ENCODE results near the gene CREG1. TPM values are rescaled to one million over a fixed set of nuclear protein-coding genes. Genes with fewer than 3 reads are reported as not detected.

Gene CREG1
- 100 to 1,000 TPM in 1 of 8 experiments, 10 to 100 TPM in 7; 22.1 to 377 (median 44.7) TPM for total RNA-seq

GRCh38 chr1:167553136-167554027, at the start of gene CREG1:
Gene CREG1 (minus strand): TSS chr1:167553762.
- WGBS, 10 experiments = 0 to 4% (median 0%) methylated on average over 1 to 52 of the region's 90 CpGs; no CpG with 5 or more reads in 2 of the 10 experiments
- H3K4me3 ChIP-seq = peak within 1 kb of the TSS; percentile 63 to 83 (median 69)
- peaks cover 4 to 16% of the 10 kb centered on the region in 2 donors for H3K4me1 ChIP-seq (replicated peaks in 1 of 2)
- peak within 1 kb of the TSS; percentile 50 to 70 for H3K27ac ChIP-seq
- in situ Hi-C loops (cut with MboI; ENCODE audit: low pct_unique_long_range_greater_than_20kb in 2 of 9, low sequenced_read_pairs in 9 of 9, unreplicated experiment in 9 of 9) = loop anchor here in 1 of 9 experiments (10.0 kb wide), 1 partner anchor 489 kb away; no protein-coding TSS in a partner anchor
- ATAC-seq (replicated peaks in 6 of 8) = peak; percentile 95 to 99 (median 99)

GRCh38 chr1:167602840-167603239, 49.3 kb upstream of the CREG1 start:
- 50 to 100% (median 86%) methylated on average over 1 to 8 of the region's 8 CpGs; no CpG with 5 or more reads in 4 of the 10 experiments for WGBS, 10 experiments
- H3K4me3 ChIP-seq = no peak overlapping the region
- ATAC-seq (replicated peaks in 6 of 8) = no peak
- H3K4me1 ChIP-seq (replicated peaks in 1 of 2) = no peaks in the 10 kb centered on the region
- in situ Hi-C loops (cut with MboI; ENCODE audit: low pct_unique_long_range_greater_than_20kb in 2 of 9, low sequenced_read_pairs in 9 of 9, unreplicated experiment in 9 of 9) = loop anchor here in 2 of 9 experiments (10.0 kb wide), 1 partner anchor 82 kb away; no protein-coding TSS in a partner anchor
- no peak overlapping the region for H3K27ac ChIP-seq

- no peak overlapping the region for H3K27ac ChIP-seq
- 20 to 100% (median 77%) methylated on average over 1 to 7 of the region's 8 CpGs for WGBS, 10 experiments
- H3K4me1 ChIP-seq (replicated peaks in 1 of 2) = no peaks in the 10 kb centered on the region
- ATAC-seq (replicated peaks in 6 of 8) = peak in 1 of 8 experiments; percentile 35
- H3K4me3 ChIP-seq = no peak overlapping the region
- in situ Hi-C loops (cut with MboI; ENCODE audit: low pct_unique_long_range_greater_than_20kb in 2 of 9, low sequenced_read_pairs in 9 of 9, unreplicated experiment in 9 of 9) = loop anchor here in 2 of 9 experiments (10.0 kb wide), 1 partner anchor 83 kb away; no protein-coding TSS in a partner anchor
These were observed 48.2 kb upstream of the CREG1 start for GRCh38 chr1:167601442-167602383.

- 0 to 90% (median 55%) methylated on average over 1 to 5 of the region's 5 CpGs; no CpG with 5 or more reads in 2 of the 10 experiments for WGBS, 10 experiments
- peak; percentile 56 to 92 (median 68) for ATAC-seq (replicated peaks in 6 of 8)
- in situ Hi-C loops (cut with MboI; ENCODE audit: low pct_unique_long_range_greater_than_20kb in 2 of 9, low sequenced_read_pairs in 9 of 9, unreplicated experiment in 9 of 9) = loop anchor here in 2 of 9 experiments (10.0 to 25.0 kb wide), 2 partner anchors 85 to 187 kb away; no protein-coding TSS in a partner anchor
These were observed 46.5 kb upstream of the CREG1 start for GRCh38 chr1:167599957-167600581.

GRCh38 chr1:167594822-167595221, 41.3 kb upstream of the CREG1 start:
- 7 to 92% (median 82%) methylated on average over 2 to 6 of the region's 6 CpGs for WGBS, 10 experiments
- in situ Hi-C loops (cut with MboI; ENCODE audit: low pct_unique_long_range_greater_than_20kb in 2 of 9, low sequenced_read_pairs in 9 of 9, unreplicated experiment in 9 of 9) = loop anchor here in 1 of 9 experiments (25.0 kb wide), 1 partner anchor 192 kb away; no protein-coding TSS in a partner anchor
- no peak for ATAC-seq (replicated peaks in 6 of 8)

More at GRCh38 chr1:167599957-167600581, 46.5 kb upstream of the CREG1 start:
- H3K4me3 ChIP-seq = no peak overlapping the region
- H3K27ac ChIP-seq = no peak overlapping the region
- H3K4me1 ChIP-seq (replicated peaks in 1 of 2) = no peaks in the 10 kb centered on the region

GRCh38 chr1:167593860-167594259, 40.3 kb upstream of the CREG1 start:
- no peak for ATAC-seq (replicated peaks in 6 of 8)
- no peaks in the 10 kb centered on the region for H3K4me1 ChIP-seq (replicated peaks in 1 of 2)
- in situ Hi-C loops (cut with MboI; ENCODE audit: low pct_unique_long_range_greater_than_20kb in 2 of 9, low sequenced_read_pairs in 9 of 9, unreplicated experiment in 9 of 9) = loop anchor here in 1 of 9 experiments (25.0 kb wide), 1 partner anchor 193 kb away; no protein-coding TSS in a partner anchor
- H3K27ac ChIP-seq = no peak overlapping the region
- WGBS, 10 experiments = 0 to 100% (median 73%) methylated on average over 2 to 5 of the region's 5 CpGs; no CpG with 5 or more reads in 1 of the 10 experiments
- no peak overlapping the region for H3K4me3 ChIP-seq

More at GRCh38 chr1:167594822-167595221, 41.3 kb upstream of the CREG1 start:
- Histone ChIP-seq H3K4me1 (replicated peaks in 1 of 2) (no peaks in the 10 kb centered on the region), H3K4me3 (no peak overlapping the region), H3K27ac (no peak overlapping the region)

- Histone ChIP-seq H3K4me1 (replicated peaks in 1 of 2) (no peaks in the 10 kb centered on the region), H3K27ac (no peak overlapping the region), H3K4me3 (no peak overlapping the region)
- no peak for ATAC-seq (replicated peaks in 6 of 8)
- in situ Hi-C loops (cut with MboI; ENCODE audit: low pct_unique_long_range_greater_than_20kb in 2 of 9, low sequenced_read_pairs in 9 of 9, unreplicated experiment in 9 of 9) = loop anchor here in 1 of 9 experiments (25.0 kb wide), 1 partner anchor 195 kb away; no protein-coding TSS in a partner anchor
These were observed 38.9 kb upstream of the CREG1 start for GRCh38 chr1:167592475-167592874.

GRCh38 chr1:167588361-167588760, 34.8 kb upstream of the CREG1 start:
- ATAC-seq (replicated peaks in 6 of 8) = no peak
- in situ Hi-C loops (cut with MboI; ENCODE audit: low pct_unique_long_range_greater_than_20kb in 2 of 9, low sequenced_read_pairs in 9 of 9, unreplicated experiment in 9 of 9) = loop anchor here in 1 of 9 experiments (25.0 kb wide), 1 partner anchor 199 kb away; no protein-coding TSS in a partner anchor
- WGBS, 10 experiments = 36 to 100% (median 91%) methylated on average over 1 to 2 of the region's 2 CpGs
- H3K4me3 ChIP-seq = no peak overlapping the region
- no peak overlapping the region for H3K27ac ChIP-seq
- peaks cover 0 to 4% of the 10 kb centered on the region in 2 donors for H3K4me1 ChIP-seq (replicated peaks in 1 of 2)

- 0 to 100% (median 87%) methylated on average over 1 of the region's 1 CpG for WGBS, 10 experiments
- peak in 1 of 8 experiments; percentile 52 for ATAC-seq (replicated peaks in 6 of 8)
- peaks cover 0 to 4% of the 10 kb centered on the region in 2 donors for H3K4me1 ChIP-seq (replicated peaks in 1 of 2)
- H3K4me3 ChIP-seq = no peak overlapping the region
- in situ Hi-C loops (cut with MboI; ENCODE audit: low pct_unique_long_range_greater_than_20kb in 2 of 9, low sequenced_read_pairs in 9 of 9, unreplicated experiment in 9 of 9) = loop anchor here in 1 of 9 experiments (25.0 kb wide), 1 partner anchor 199 kb away; no protein-coding TSS in a partner anchor
- H3K27ac ChIP-seq = no peak overlapping the region
These were observed 34.3 kb upstream of the CREG1 start for GRCh38 chr1:167587872-167588271.

GRCh38 chr1:167587342-167587741, 33.8 kb upstream of the CREG1 start:
- H3K4me3 ChIP-seq = no peak overlapping the region
- in situ Hi-C loops (cut with MboI; ENCODE audit: low pct_unique_long_range_greater_than_20kb in 2 of 9, low sequenced_read_pairs in 9 of 9, unreplicated experiment in 9 of 9) = loop anchor here in 1 of 9 experiments (25.0 kb wide), 1 partner anchor 200 kb away; no protein-coding TSS in a partner anchor
- no peak for ATAC-seq (replicated peaks in 6 of 8)
- 85 to 100% (median 96%) methylated on average over 1 to 2 of the region's 2 CpGs; no CpG with 5 or more reads in 6 of the 10 experiments for WGBS, 10 experiments
- no peak overlapping the region for H3K27ac ChIP-seq
- peaks cover 0 to 4% of the 10 kb centered on the region in 2 donors for H3K4me1 ChIP-seq (replicated peaks in 1 of 2)

GRCh38 chr1:167584581-167584980, 31.0 kb upstream of the CREG1 start:
- no peak for ATAC-seq (replicated peaks in 6 of 8)

More at GRCh38 chr1:167584581-167584980, 31.0 kb upstream of the CREG1 start:
- Histone ChIP-seq H3K4me1 (replicated peaks in 1 of 2) (peaks cover 0 to 4% of the 10 kb centered on the region in 2 donors), H3K4me3 (no peak overlapping the region), H3K27ac (no peak overlapping the region)
- 0 to 100% (median 90%) methylated on average over 1 to 2 of the region's 3 CpGs; no CpG with 5 or more reads in 4 of the 10 experiments for WGBS, 10 experiments
- in situ Hi-C loops (cut with MboI; ENCODE audit: low pct_unique_long_range_greater_than_20kb in 2 of 9, low sequenced_read_pairs in 9 of 9, unreplicated experiment in 9 of 9) = loop anchor here in 1 of 9 experiments (25.0 kb wide), 1 partner anchor 203 kb away; no protein-coding TSS in a partner anchor
